ENCODE data around the gene ADGRV1. TPM values are rescaled to one million over a fixed set of nuclear protein-coding genes. Genes with fewer than 3 reads are reported as not detected.

ADGRV1 gene
- polyA plus RNA-seq, 1 of the 3 experiments (the other 2 are of a cell fraction): 0.23 TPM

DNA sequence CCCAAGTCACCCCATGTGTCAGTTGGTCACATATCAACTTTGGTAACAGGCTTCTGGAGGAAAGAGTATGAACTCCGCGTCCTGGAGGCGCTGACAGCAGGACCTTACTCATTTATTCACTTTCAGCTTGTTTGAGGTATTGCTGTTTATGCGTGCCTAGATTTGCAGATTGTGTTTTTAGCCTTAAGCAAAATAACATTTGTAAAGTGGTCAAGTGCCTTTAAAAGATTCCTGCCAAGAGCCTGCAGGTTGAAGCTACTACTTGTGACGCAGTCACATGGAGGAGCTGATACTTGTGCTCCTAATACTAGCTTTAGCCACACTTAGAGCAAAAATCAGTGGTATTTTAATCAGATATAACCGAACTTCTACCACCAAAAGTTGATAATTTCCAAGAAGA lies 351.3 kb downstream of the ADGRV1 start:
- Histone ChIP-seq H3K4me2 (no peak overlapping the region), H2AFZ (ENCODE audit: low read depth) (no peak overlapping the region), H3F3A (replicated peaks; ENCODE audit: insufficient read depth) (no peaks in the 10 kb centered on the region), H3K27ac (ENCODE audit: low read depth in 2 of 2, low read length in 1 of 2) (no peak overlapping the region), H3K4me1 (ENCODE audit: control insufficient read depth in 1 of 2, insufficient read depth in 2 of 2, low read depth in 1 of 2, low read length in 1 of 2) (no peaks in the 10 kb centered on the region; a peak in 2 of 4 replicates), H3K9ac (no peak overlapping the region), H3K9me2 (no peaks in the 10 kb centered on the region), H3K27me3 (ENCODE audit: insufficient read depth) (no peaks in the 10 kb centered on the region), H3K36me3 (replicated peaks in 1 of 2; ENCODE audit: control insufficient read depth in 1 of 2, insufficient read depth in 2 of 2, low read length in 1 of 2) (no peaks in the 10 kb centered on the region), H3K4me3 (ENCODE audit: low read depth in 2 of 2, low read length in 1 of 2) (no peak overlapping the region), H3K9me3 (no peaks in the 10 kb centered on the region), H3K79me2 (ENCODE audit: insufficient read depth) (no peaks in the 10 kb centered on the region), H4K20me1 (ENCODE audit: insufficient read depth) (no peaks in the 10 kb centered on the region)
- ChIA-PET CTCF (interaction anchor here (0.7 to 1.9 kb wide), 5 partner anchors 22 to 475 kb away, joined by 3 to 8 read pairs (median 3); no protein-coding TSS in a partner anchor), POLR2A (no interaction called here)
- no peak for DNase-seq
- 73% methylated on average over 6 of the region's 6 CpGs for WGBS (ENCODE audit: low lambda C conversion rate)
- TF ChIP-seq RFX5 (IDR thresholded peaks at IDR 0.05; ENCODE audit: low read length): no peak
- TF ChIP-seq, protein P1, sequence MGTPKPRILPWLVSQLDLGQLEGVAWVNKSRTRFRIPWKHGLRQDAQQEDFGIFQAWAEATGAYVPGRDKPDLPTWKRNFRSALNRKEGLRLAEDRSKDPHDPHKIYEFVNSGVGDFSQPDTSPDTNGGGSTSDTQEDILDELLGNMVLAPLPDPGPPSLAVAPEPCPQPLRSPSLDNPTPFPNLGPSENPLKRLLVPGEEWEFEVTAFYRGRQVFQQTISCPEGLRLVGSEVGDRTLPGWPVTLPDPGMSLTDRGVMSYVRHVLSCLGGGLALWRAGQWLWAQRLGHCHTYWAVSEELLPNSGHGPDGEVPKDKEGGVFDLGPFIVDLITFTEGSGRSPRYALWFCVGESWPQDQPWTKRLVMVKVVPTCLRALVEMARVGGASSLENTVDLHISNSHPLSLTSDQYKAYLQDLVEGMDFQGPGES (IDR thresholded peaks at IDR 0.05; ENCODE audit: low read depth, low read length): no peak
- no peak for TF ChIP-seq GATA2 (CRISPR knock-in tag; IDR thresholded peaks at IDR 0.05)
- TF ChIP-seq GABPA (IDR thresholded peaks at IDR 0.05; ENCODE audit: low read depth): no peak
- no peak for TF ChIP-seq RAD21 (IDR thresholded peaks at IDR 0.05; ENCODE audit: low read length)
- TF ChIP-seq SMC3 (IDR thresholded peaks at IDR 0.05; ENCODE audit: low read depth, low read length): no peak
- no peak for TF ChIP-seq TCF12 (IDR thresholded peaks at IDR 0.05)
- no peak for TF ChIP-seq CHD2 (IDR thresholded peaks at IDR 0.05; ENCODE audit: low read length, partially characterized antibody)
- TF ChIP-seq TAF1 (IDR thresholded peaks at IDR 0.05; ENCODE audit: borderline replicate concordance, low read depth, low read length): no peak

DNA sequence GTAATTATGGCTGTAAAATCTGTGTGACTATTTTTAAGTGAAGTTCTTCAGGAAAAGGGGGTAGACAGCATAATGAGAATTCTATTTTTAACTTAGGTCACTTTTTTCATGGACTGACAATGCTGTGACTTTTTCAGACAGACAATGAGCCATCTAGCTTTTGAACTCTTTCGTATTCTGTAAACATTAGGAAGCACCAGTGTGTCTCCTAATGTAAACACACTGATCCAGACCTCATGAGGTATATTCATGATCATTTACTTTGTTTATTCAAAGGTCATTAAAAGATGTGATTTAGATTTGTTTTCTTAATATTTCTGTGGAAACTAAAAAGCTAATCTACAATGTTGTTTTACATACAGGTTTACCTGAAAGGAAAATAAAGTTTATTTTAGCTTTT lies 352.6 kb downstream of the ADGRV1 start:
- 36% methylated on average over 1 of the region's 1 CpG for WGBS (ENCODE audit: low lambda C conversion rate)
- ChIA-PET POLR2A (no interaction called here), CTCF (interaction anchor here (1.2 to 1.6 kb wide), 3 partner anchors 21 to 508 kb away, joined by 5 to 9 read pairs (median 8); no protein-coding TSS in a partner anchor)
- Histone ChIP-seq H3K27me3 (ENCODE audit: insufficient read depth) (no peaks in the 10 kb centered on the region), H3K27ac (ENCODE audit: low read depth in 2 of 2, low read length in 1 of 2) (no peak overlapping the region), H3K36me3 (replicated peaks in 1 of 2; ENCODE audit: control insufficient read depth in 1 of 2, insufficient read depth in 2 of 2, low read length in 1 of 2) (no peaks in the 10 kb centered on the region), H3F3A (replicated peaks; ENCODE audit: insufficient read depth) (no peaks in the 10 kb centered on the region), H3K79me2 (ENCODE audit: insufficient read depth) (no peaks in the 10 kb centered on the region), H3K4me1 (ENCODE audit: control insufficient read depth in 1 of 2, insufficient read depth in 2 of 2, low read depth in 1 of 2, low read length in 1 of 2) (no peaks in the 10 kb centered on the region; a peak in 2 of 4 replicates), H2AFZ (ENCODE audit: low read depth) (no peak overlapping the region), H3K4me2 (no peak overlapping the region), H3K9me2 (no peaks in the 10 kb centered on the region), H3K9me3 (no peaks in the 10 kb centered on the region), H3K9ac (no peak overlapping the region), H4K20me1 (ENCODE audit: insufficient read depth) (no peaks in the 10 kb centered on the region), H3K4me3 (ENCODE audit: low read depth in 2 of 2, low read length in 1 of 2) (no peak overlapping the region)
- DNase-seq: no peak
- TF ChIP-seq, protein P2, sequence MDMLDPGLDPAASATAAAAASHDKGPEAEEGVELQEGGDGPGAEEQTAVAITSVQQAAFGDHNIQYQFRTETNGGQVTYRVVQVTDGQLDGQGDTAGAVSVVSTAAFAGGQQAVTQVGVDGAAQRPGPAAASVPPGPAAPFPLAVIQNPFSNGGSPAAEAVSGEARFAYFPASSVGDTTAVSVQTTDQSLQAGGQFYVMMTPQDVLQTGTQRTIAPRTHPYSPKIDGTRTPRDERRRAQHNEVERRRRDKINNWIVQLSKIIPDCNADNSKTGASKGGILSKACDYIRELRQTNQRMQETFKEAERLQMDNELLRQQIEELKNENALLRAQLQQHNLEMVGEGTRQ (IDR thresholded peaks at IDR 0.05; ENCODE audit: borderline replicate concordance, low read depth, low read length): no peak
- TF ChIP-seq, protein P3, sequence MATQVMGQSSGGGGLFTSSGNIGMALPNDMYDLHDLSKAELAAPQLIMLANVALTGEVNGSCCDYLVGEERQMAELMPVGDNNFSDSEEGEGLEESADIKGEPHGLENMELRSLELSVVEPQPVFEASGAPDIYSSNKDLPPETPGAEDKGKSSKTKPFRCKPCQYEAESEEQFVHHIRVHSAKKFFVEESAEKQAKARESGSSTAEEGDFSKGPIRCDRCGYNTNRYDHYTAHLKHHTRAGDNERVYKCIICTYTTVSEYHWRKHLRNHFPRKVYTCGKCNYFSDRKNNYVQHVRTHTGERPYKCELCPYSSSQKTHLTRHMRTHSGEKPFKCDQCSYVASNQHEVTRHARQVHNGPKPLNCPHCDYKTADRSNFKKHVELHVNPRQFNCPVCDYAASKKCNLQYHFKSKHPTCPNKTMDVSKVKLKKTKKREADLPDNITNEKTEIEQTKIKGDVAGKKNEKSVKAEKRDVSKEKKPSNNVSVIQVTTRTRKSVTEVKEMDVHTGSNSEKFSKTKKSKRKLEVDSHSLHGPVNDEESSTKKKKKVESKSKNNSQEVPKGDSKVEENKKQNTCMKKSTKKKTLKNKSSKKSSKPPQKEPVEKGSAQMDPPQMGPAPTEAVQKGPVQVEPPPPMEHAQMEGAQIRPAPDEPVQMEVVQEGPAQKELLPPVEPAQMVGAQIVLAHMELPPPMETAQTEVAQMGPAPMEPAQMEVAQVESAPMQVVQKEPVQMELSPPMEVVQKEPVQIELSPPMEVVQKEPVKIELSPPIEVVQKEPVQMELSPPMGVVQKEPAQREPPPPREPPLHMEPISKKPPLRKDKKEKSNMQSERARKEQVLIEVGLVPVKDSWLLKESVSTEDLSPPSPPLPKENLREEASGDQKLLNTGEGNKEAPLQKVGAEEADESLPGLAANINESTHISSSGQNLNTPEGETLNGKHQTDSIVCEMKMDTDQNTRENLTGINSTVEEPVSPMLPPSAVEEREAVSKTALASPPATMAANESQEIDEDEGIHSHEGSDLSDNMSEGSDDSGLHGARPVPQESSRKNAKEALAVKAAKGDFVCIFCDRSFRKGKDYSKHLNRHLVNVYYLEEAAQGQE (IDR thresholded peaks at IDR 0.05; ENCODE audit: low read depth, low read length): no peak
- no peak for TF ChIP-seq GATA2 (CRISPR knock-in tag; IDR thresholded peaks at IDR 0.05)

Measured in SK-N-SH (cell line).